GM19463 (cell line): ENCODE data around the gene VPS54.

ENCODE experiments used
- ATAC-seq: cut with Tn5 transposase; IDR thresholded peaks from one replicate; pipeline ENCODE4 v1.9.1; 2021; ENCODE audit warnings: mild to moderate bottlenecking, moderate library complexity; ENCODE audit not compliant: unreplicated experiment

VPS54 gene

DNA sequence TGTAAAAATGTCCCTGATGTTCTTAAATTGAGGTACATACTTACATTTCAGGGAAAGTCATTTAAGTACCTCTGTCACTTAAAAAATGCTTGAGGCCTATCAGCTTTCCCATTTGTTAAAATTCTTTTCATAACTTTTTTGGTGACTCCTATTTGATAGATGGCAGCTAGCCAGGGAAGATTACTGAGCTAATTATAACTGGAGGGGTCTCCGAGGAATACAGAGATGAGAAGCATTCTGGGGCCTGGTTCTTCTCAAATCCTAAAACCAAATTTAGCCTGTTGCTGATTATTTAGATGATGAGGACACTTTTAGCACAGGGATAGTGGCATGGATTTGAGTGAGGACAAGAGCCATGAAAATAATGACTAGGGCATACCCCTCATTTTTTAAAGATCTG is 172.7 kb downstream of the VPS54 start:
- ATAC-seq = no peak

DNA sequence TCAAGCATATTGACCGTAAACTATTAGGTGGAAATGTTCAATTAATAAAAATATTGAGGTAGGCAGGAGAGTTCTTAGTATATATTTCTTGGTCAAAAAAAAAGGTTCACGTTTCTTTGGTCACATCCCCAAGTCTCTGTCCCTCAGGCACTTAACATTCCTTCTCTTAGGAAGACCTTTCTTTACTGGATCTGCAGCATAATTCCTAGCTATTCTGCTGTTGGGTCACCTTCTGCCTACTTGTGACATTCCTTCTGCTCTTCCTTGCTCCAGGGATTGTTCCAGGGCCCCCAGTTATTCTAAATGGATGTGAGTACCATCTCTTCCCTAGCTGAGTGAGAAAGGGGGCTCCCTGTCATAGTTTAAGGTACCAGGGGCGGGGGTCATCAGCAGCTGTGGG is 173.4 kb downstream of the VPS54 start:
- no peak for ATAC-seq

DNA sequence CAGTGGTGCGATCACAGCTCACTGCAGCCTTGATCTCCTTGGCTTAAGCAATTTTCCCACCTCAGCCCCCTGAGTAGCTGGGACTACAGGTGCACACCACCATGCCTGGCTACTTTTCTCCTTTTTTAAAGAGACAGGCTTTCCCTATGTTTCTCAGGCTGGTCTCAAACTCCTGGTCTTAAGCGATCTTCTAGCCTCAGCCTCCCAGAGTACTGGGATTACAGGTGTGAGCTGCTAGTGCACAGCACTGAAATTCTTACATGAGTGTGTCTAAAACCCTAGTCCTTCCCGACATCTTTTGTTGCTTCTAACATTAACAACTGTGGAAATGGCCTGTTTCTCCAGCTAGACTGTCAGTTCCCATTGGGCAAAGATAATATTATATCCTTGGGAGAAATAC is 174.6 kb downstream of the VPS54 start:
- ATAC-seq = no peak

DNA sequence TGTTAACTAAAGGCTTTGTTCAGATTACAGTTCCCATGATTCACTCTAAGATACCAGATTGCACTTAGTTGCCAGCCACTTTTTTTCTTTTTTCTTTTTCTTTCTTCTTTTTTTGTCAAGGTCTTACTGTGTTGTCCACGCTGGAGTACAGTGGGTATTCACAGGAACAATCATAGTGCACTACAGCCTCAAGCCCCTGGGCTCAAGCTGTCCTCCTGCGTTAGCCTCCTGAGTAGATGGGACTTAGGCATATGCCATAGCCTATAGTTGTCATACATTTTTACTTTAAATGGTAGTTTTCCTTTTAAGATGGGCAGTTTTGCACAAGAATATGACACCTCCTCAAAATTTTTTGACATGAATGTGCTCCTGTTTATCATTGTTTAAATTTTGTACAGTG is 175.4 kb downstream of the VPS54 start:
- no peak for ATAC-seq

DNA sequence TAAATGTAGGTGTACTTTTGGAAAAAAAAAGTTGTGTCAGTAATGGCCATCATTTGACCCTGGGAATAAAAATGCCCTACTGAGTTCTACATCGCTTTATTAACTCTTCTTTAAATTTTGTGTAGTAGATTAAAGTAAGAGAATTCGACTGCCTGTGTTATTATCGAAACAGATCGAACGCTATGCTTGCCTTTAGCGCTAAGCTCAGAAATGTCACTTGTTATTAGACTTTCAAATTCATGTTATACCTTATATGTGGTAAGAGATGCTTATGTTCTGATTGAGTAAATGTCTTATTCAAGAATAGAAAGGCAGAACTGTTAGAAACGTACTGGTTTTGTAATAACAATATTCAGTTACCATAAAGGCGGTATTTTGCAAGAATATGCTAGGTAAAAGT is 176.1 kb downstream of the VPS54 start:
- ATAC-seq = no peak

DNA sequence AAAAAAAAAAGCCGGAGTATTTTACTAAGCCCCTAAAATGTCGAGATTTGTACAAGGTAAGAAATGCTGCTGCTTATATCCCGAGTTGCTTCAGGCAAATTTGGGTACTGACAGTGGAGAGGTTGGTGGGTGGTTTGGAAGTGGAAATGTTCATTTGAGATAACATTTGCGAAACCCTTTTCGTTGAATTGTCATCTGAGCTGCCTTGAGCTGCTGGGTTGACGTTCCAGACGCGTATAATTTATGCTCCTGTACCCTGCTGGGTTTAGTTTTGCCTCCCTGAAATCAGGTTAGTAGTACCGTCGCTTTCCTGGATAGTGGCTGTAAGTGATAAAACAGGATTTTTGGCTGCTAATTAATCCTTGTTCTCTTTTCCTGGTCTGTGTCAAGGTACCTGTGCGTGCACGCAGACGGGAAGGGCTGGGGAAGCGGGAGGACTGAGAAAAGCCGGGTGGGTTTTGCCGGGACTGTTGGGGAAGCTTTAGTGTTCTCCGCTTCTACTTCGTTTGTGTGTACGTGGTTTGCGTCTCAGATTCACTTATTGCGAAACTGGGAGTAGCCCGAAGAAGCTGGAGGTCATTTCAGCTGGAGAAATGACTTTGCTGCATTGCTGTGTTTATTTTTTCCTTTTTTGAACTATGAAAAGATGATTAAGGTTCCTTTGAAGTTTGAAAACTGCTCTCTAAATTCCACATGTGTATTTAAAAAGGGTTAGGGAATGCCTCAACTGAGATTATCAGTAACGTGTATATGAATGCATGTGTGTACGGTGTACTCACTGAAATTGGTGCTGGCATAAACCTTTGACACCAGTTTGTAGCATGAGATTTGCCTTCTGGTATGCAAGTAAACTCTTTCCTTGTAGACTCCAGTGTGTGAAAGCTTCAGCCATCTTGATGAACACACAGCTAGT is 176.8 kb downstream of the VPS54 start:
- ATAC-seq = no peak
